Caco-2 (cell line): ENCODE results near the gene CEP192. TPM values are rescaled to one million over a fixed set of nuclear protein-coding genes. Genes with fewer than 3 reads are reported as not detected.

Experiments used
- BruUV-seq: library from RNA; stranded (reverse); fragments of 400-500 nt; replicated peaks from 2 replicates; lab custom pipeline; 2021; lab: Mats Ljungman, UMichigan
- CTCF ChIA-PET: fragments of 300-600 bp; sonication (Branson Sonifier 250); formaldehyde crosslinking; loops from one replicate; lab custom pipeline; 2022; ENCODE audit warnings: antibody characterized with exemption; lab: Charles Lee
- POLR2A ChIA-PET: fragments of 300-600 bp; sonication (Branson Sonifier 250); formaldehyde crosslinking; loops from one replicate; lab custom pipeline; 2022; ENCODE audit warnings: antibody characterized with exemption; lab: Charles Lee
- DNase-seq, 2 experiments: peaks; one replicate each; pipeline versions ENCODE4 v3.0.0 to v3.0.0-alpha.2; 2020 to 2022
- H3K27me3 ChIP-seq: replicated peaks from 2 replicates; pipeline ENCODE4 v1.6.0; 2011; ENCODE audit warnings: low read length; ENCODE audit not compliant: control insufficient read depth, insufficient read depth
- H3K36me3 ChIP-seq: 2 replicates; pipeline ENCODE4 v1.5.1; 2011; ENCODE audit warnings: low read length; ENCODE audit not compliant: control insufficient read depth, insufficient read depth
- H3K4me1 ChIP-seq: fragments of 250-450 bp; sonication (Bioruptor Pico); 2 replicates; pipeline ENCODE4 v1.5.1; 2020; ENCODE audit warnings: mild to moderate bottlenecking
- H3K4me3 ChIP-seq: 2 replicates; pipeline ENCODE4 v1.5.1; 2011; ENCODE audit warnings: low read depth, mild to moderate bottlenecking, control low read depth, low read length
- H3K9me3 ChIP-seq: fragments of 250-450 bp; sonication (Bioruptor Pico); 2 replicates; pipeline ENCODE4 v1.5.1; 2020; ENCODE audit warnings: mild to moderate bottlenecking, moderate library complexity
- H3K27ac Mint-ChIP-seq: one replicate; pipeline ENCODE4 v1.8.0; 2022; ENCODE audit warnings: mixed read lengths; ENCODE audit not compliant: unreplicated experiment
- H3K27me3 Mint-ChIP-seq: one replicate; pipeline ENCODE4 v1.8.0; 2022; ENCODE audit warnings: mixed read lengths; ENCODE audit not compliant: insufficient read depth, unreplicated experiment
- H3K36me3 Mint-ChIP-seq: one replicate; pipeline ENCODE4 v1.8.0; 2022; ENCODE audit warnings: mild to moderate bottlenecking, mixed read lengths; ENCODE audit not compliant: insufficient read depth, unreplicated experiment
- H3K4me1 Mint-ChIP-seq: one replicate; pipeline ENCODE4 v1.8.0; 2022; ENCODE audit warnings: low read depth, mixed read lengths; ENCODE audit not compliant: unreplicated experiment
- H3K4me3 Mint-ChIP-seq: one replicate; pipeline ENCODE4 v1.8.0; 2022; ENCODE audit warnings: mild to moderate bottlenecking, moderate library complexity, mixed read lengths; ENCODE audit not compliant: unreplicated experiment
- H3K9me3 Mint-ChIP-seq: one replicate; pipeline ENCODE4 v1.8.0; 2022; ENCODE audit warnings: mixed read lengths; ENCODE audit not compliant: unreplicated experiment
- CTCF ChIP-seq, 2 experiments: fragments of 200-600 bp in 1 of 2; IDR thresholded peaks; 1 replicate in 1 of 2; 2 replicates in 1 of 2; pipeline versions ENCODE4 v1.5.1 to v1.8.0; 2011 to 2022; ENCODE audit warnings: antibody characterized with exemption in 1 of 2, control low read depth in 1 of 2, inconsistent platforms in 1 of 2, low read depth in 1 of 2, low read length in 1 of 2, mild to moderate bottlenecking in 1 of 2, moderate library complexity in 1 of 2; ENCODE audit not compliant: insufficient read depth in 1 of 2, severe bottlenecking in 1 of 2, unreplicated experiment in 1 of 2
- intact Hi-C: fragments of 100-400 bp; cut with micrococcal nuclease; formaldehyde crosslinking; loops from one replicate; pipeline ENCODE4 v1.10.0; 2022; ENCODE audit not compliant: unreplicated experiment
- total RNA-seq: library from RNA; stranded (reverse); gene quantifications from 2 replicates; pipeline ENCODE4 v1.2.3, GENCODE V29; 2022

CEP192 gene
- total RNA-seq, 1 experiment from 2014 or later: 33.5 TPM

- CTCF ChIA-PET: no interaction called here
- POLR2A ChIA-PET: no interaction called here
- no TSS peak for BruUV-seq
- no peak for TF ChIP-seq CTCF (IDR thresholded peaks at IDR 0.05; ENCODE audit: insufficient read depth in 1 of 2, low read depth in 1 of 2, low read length in 1 of 2, severe bottlenecking in 1 of 2, unreplicated experiment in 1 of 2)
- H3K9me3 ChIP-seq: no peaks in the 10 kb centered on the region
- intact Hi-C loops: no loop called here
- no peaks in the 10 kb centered on the region for H3K4me1 ChIP-seq
- no peak overlapping the region for H3K4me3 ChIP-seq
- no peak for DNase-seq
- Mint-ChIP-seq H3K4me1 (no peaks in the 10 kb centered on the region), H3K4me3 (no peak overlapping the region), H3K36me3 (peaks cover 43% of the 10 kb centered on the region), H3K9me3 (no peaks in the 10 kb centered on the region), H3K27ac (no peak overlapping the region), H3K27me3 (no peaks in the 10 kb centered on the region)
- no peaks in the 10 kb centered on the region for H3K27me3 ChIP-seq
- H3K36me3 ChIP-seq: peaks cover 1% of the 10 kb centered on the region; the same call in 1 of the 2 replicates
These were observed 70.5 kb downstream of the CEP192 start for GRCh38 chr18:13061630-13062189.

GRCh38 chr18:13067124-13067523 lies 76.0 kb downstream of the CEP192 start:
- POLR2A ChIA-PET: no interaction called here
- no peak overlapping the region for H3K4me3 ChIP-seq
- Mint-ChIP-seq H3K36me3 (peaks cover 52% of the 10 kb centered on the region), H3K4me1 (no peaks in the 10 kb centered on the region), H3K27me3 (no peaks in the 10 kb centered on the region), H3K4me3 (no peak overlapping the region), H3K9me3 (no peaks in the 10 kb centered on the region), H3K27ac (no peak overlapping the region)
- CTCF ChIA-PET: no interaction called here
- H3K36me3 ChIP-seq: no peaks in the 10 kb centered on the region
- no TSS peak for BruUV-seq
- no peaks in the 10 kb centered on the region for H3K9me3 ChIP-seq
- no peak for DNase-seq
- no peaks in the 10 kb centered on the region for H3K4me1 ChIP-seq
- no peaks in the 10 kb centered on the region for H3K27me3 ChIP-seq
- intact Hi-C loops: no loop called here
- TF ChIP-seq CTCF (IDR thresholded peaks at IDR 0.05; ENCODE audit: insufficient read depth in 1 of 2, low read depth in 1 of 2, low read length in 1 of 2, severe bottlenecking in 1 of 2, unreplicated experiment in 1 of 2): no peak

DNA sequence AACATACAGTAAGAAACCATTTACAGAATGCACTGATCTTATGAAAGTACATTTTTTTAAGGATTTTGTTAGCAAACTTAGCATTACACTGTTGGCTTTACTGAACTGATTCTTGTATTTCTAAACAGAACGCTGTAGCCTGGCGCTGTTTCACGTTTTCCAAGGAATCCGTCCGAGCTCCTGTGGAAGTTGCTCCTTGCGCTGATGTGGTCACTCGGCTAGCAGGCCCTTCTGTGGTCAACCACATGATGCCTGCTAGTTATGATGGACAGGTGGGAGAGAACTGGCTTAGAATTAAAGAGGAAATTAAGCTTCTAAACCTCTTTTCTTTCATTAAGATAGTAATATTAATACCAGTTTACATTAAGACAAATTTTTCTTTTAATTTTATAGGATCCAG lies 76.8 kb downstream of the CEP192 start:
- intact Hi-C loops: no loop called here
- Mint-ChIP-seq H3K27ac (no peak overlapping the region), H3K4me3 (no peak overlapping the region), H3K36me3 (peaks cover 59% of the 10 kb centered on the region), H3K4me1 (no peaks in the 10 kb centered on the region), H3K9me3 (no peaks in the 10 kb centered on the region), H3K27me3 (no peaks in the 10 kb centered on the region)
- Histone ChIP-seq H3K36me3 (no peaks in the 10 kb centered on the region), H3K9me3 (no peaks in the 10 kb centered on the region), H3K4me1 (no peaks in the 10 kb centered on the region), H3K4me3 (no peak overlapping the region), H3K27me3 (no peaks in the 10 kb centered on the region)
- no TSS peak for BruUV-seq
- ChIA-PET CTCF (no interaction called here), POLR2A (no interaction called here)
- no peak for DNase-seq
- TF ChIP-seq CTCF (IDR thresholded peaks at IDR 0.05; ENCODE audit: insufficient read depth in 1 of 2, low read depth in 1 of 2, low read length in 1 of 2, severe bottlenecking in 1 of 2, unreplicated experiment in 1 of 2): no peak
